GM19467 (cell line): ENCODE measurements around the gene ACTL10.
"Not testable (repeated sequence)": the region's sequence is repeated elsewhere in the genome, so short reads cannot be mapped to it uniquely, and the experiment has no call there.

Experiments used
- ATAC-seq: cut with Tn5 transposase; IDR thresholded peaks from one replicate; pipeline ENCODE4 v1.9.1; 2021; ENCODE audit warnings: mild to moderate bottlenecking, moderate library complexity; ENCODE audit not compliant: unreplicated experiment

ACTL10 gene

DNA sequence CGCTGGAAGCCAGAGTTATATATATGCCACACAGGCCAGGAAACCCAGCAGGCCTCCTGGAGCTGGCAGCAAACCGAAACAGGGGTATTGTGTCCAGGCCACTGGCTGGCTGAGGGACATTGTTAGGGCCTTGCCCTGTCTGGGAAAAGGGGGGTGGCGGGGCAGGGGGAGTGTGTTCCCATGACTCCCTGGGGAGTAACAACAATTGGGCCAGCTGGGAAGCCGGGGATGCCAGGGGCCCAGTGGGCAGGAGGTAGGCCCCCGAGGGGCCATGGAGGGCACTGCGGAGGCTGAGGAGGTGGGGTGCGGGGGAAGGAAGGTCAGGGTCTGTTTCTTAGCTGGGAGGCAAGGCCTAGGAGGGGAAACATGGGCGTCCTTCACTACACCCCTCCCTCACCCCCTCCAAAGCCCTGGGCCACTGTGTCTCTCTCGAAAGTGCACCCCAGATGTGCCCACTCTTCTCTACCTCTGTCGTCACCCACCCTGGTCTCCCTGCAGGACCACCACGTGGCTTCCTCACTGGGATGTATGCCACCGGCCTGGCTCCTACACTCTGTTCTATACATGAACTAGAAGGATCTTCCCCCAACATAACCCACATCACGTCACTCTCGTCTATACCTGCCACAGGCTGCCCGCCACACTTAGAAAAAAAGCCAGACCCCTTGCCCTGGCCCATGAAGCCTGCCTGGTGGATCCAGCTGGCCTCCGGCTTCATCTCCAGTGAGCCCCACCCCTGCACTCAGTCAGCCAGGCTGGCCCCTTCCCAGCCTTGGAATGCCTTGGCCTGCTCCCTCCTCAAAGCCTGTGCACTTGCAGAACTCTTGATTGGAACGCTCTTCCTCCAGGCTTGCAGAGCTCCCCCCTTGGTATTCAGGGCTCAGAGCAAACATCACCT is 27.2 kb downstream of the ACTL10 start:
- ATAC-seq, result no peak

DNA sequence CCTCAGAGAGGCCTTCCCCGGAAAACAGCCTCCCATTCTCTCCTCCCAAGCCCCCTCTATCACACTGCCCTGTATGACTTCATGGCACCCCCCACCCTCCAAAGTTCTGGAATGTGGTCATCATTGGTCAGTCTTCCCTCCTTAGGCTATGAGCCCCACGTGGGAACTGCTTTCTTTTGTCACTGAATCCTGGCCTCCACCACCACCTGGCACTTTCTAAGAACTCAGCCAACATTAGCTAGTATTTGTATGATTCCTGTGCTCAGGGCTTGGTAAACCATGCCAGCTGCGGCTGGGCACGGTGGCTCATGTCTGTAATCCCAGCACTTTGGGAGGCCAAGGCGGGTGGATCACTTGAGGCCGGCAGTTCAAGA is 27.9 kb downstream of the ACTL10 start:
- no peak for ATAC-seq

DNA sequence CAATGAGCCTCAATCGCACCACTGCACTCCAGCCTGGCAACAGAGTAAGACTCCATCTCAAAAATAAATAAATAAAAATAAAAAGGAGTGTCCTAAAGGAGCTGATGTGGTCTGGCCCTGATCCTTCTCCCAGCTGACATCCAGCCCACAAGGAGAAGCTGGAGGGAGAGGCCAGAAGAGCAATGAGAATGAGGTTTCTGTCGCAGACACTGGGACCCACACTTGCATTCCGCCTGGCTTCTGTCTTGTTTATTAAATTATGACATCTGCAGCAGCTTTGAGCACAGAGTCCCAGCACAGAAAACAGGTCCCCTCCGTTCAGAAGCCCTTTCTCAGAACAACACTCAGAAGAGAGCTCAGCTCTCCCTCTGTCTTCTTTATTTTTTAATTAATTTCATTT is 29.7 kb downstream of the ACTL10 start:
- no peak for ATAC-seq

GRCh38 chr20:33697129-33697528 is 30.4 kb downstream of the ACTL10 start:
- no peak for ATAC-seq

DNA sequence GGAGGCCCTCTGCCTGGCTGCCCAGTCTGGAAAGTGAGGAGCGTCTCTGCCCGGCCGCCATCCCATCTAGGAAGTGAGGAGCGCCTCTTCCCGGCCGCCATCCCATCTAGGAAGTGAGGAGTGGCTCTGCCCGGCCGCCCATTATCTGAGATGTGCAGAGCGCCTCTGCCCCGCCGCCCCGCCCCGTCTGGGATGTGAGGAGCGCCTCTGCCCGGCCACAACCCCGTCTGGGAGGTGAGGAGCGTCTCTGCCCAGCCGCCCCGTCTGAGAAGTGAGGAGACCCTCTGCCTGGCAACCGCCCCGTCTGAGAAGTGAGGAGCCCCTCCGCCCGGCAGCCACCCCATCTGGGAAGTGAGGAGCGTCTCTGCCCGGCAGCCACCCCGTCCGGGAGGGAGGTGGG is 32.2 kb downstream of the ACTL10 start:
- ATAC-seq, result not testable (repeated sequence)

DNA sequence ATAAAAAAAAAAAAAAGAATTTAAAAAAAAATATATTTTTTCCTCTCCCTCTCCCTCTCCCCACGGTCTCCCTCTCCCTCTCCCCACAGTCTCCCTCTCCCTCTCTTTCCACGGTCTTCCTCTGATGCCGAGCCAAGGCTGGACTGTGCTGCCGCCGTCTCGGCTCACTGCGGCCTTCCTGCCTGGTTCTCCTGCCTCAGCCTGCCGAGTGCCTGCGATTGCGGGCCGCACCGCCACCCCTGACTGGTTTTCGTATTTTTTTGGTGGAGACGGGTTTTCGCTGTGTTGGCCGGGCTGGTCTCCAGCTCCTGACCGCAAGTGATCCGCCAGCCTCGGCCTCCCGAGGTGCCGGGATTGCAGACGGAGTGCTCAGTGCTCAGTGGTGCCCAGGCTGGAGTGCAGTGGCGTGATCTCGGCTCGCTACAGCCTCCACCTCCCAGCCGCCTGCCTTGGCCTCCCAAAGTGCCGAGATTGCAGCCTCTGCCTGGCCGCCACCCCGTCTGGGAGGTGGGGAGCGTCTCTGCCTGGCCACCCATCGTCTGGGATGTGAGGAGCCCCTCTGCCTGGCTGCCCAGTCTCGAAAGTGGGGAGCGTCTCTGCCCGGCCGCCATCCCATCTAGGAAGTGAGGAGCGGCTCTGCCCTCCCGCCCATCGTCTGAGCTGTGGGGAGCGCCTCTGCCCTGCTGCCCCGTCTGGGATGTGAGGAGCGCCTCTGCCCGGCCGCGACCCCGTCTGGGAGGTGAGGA is 34.1 kb downstream of the ACTL10 start:
- ATAC-seq, result not testable (repeated sequence)

GRCh38 chr20:33701629-33702450 is 35.1 kb downstream of the ACTL10 start:
- no peak for ATAC-seq

DNA sequence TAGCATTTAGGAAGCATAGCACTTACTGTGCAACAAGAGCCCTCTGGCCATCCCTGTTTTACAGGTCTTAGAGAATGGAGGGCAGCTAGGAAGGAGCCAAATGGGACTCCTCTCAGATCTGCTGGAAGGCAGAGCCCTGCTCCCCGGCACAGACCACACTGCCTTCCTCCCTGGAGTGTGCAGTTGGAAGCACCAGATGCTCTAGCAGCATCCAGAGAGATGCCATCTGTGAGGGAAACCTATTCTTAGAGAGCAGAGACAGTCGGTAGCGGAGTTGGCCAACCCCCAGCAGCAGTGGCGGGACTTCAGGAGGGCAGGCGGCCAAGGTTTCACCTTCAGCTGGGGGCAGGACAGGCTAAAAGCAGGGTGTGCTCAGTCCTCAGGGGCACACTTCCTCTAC is 36.1 kb downstream of the ACTL10 start:
- no peak for ATAC-seq

- no peak for ATAC-seq
Observed at GRCh38 chr20:33703498-33704137, 36.9 kb downstream of the ACTL10 start.

DNA sequence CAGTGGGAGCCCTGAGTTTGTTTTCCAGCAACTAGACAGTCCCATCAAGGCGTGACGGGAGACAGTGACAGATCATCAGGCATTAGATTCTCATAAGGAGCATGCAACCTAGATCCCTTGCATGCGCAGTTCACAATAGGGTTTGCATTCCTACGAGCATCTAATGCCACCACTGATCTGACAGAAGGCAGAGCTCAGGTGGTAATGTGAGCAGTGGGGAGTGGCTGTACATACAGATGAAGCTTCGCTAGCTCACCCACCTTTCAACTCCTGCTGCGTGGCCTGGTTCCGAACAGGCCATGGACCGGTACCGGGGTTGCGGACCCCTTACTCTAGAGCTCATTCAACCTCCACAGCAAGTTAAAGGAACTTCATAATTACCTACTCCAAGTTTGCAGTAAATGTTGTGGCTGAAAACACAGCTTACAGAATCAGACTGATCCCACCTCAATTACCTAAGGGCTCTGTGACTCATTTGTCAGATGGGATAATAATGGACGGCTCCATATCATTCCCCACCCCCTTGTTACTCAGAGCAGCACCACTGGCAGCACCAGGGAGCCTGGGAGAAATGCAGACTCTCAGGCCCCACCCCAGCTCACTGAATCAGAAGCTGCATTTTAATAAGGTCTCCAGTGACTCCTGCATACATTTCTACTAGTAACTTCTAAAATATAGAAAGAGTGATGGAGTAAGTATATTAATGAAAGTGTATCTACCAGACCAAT is 37.6 kb downstream of the ACTL10 start:
- no peak for ATAC-seq

DNA sequence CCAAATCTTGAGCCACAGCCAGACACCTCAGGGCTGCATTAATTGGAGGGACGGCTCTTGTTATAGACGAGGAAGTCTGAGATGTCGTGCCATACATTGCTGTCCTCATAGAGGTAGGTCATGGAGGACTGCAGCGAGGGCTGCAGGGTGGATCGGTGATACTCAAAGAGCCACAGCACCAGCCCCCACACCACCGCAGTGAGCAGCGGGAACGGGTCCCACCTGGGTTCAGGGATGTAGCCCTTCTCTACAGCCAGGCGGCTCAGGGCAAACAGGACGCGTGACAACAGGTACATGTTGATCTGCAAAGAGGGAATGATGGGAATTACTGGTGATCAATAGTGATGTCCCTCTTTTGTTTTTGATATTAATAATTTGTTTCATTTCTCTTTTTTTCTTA is 40.9 kb downstream of the ACTL10 start:
- ATAC-seq, result no peak

- ATAC-seq, result no peak
Observed at GRCh38 chr20:33709398-33709797, 42.7 kb downstream of the ACTL10 start.

DNA sequence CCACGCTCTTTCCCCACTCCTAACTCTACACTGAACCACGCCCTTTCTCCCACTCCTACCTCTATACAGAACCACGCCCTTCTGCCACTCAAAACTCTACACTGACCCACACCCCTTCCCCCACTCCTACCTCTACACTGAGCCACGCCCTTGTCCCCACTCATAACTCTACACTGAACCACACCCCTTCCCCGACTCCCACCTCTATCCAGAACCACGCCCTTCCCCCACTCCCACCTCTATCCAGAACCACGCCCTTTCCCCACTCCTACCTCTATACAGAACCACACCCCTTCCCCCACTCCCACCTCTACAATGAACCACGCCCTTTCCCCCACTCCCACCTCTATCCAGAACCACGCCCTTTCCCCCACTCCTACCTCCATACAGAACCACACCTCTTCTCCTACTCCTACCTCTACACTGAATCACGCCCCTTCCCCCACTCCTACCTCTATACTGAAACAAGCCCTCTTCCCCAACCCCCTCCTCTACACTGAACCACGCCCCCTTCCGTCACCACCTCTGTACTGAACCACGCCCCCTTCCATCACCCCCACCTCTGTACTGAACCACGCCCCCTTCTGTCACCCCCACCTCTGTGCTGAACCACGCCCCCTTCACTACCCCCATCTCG is 43.3 kb downstream of the ACTL10 start:
- ATAC-seq, result no peak

DNA sequence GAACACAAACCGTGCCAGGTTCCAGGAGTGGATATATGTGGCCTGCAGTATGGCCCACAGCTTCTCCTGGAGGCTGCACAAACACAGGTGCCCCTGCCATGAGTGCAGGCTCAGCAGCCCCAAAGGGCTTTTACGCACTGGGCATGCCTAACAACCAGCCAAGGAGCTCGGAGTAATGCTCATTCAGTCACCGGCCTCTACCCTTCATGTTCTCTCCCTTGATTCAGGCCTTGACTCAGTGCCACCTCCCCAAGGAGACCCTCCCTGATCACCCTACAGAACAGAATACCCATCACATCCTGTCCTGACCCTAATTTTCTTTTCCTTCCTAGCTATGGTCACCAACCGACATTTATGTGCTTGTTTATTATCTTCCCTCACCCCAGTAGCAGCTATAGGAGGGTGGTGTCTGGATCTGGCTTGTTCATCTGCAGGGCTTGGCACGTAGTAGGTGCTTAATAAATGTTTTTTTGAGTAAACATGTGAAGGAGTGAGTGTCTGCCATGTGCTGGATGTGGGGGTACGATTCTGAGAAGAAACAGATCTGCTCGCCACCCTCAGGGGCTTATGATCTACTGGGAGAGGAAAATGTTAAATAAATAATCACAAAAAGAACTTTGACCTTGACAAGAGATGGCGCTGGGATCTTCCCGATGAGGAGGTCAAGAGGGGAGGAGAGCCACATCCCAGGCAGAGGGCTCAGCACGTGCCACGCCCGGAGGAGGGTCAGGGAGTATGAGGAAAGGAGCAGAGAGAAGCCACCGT is 44.1 kb downstream of the ACTL10 start:
- ATAC-seq, result no peak

DNA sequence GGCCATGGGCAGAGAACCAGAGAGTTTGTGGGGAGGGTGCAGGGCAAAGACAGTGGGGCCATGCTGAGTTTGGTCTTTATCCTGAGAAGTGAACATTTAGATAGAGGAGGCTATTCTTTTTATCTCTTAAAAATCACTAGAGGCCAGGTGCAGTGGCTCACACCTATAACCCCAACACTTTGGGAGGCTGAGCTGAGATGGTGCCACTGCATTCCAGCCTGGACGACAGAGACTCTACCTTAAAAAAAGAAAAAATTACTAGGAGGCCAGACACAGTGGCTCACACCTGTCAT is 44.6 kb downstream of the ACTL10 start:
- no peak for ATAC-seq

- ATAC-seq, result no peak
Observed at GRCh38 chr20:33713865-33714367, 47.2 kb downstream of the ACTL10 start.

DNA sequence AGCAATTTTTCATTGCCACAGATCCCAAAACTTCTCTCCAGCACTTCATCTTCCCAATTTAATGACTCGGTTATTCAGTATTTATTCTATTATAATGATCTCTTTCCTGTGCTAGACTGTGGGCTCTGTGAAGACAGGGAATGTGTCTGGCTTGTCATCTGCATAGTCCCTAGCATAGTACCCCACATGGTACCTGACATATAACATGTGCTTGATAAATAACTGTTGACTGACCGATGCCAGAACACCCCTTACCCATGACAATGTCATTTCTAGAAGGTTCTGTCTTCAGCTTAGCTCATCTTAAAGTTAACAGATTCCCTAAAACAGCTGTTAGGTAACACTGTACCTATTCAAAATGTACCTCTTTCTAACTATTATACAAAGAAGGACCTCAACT is 49.8 kb downstream of the ACTL10 start:
- no peak for ATAC-seq
